ENCODE measurements around the gene C9orf43. TPM values are rescaled to one million over a fixed set of nuclear protein-coding genes. Genes with fewer than 3 reads are reported as not detected.

The C9orf43 gene
- total RNA-seq, 6 experiments from 2014 or later, result 0.27 to 0.73 (median 0.38) TPM

DNA sequence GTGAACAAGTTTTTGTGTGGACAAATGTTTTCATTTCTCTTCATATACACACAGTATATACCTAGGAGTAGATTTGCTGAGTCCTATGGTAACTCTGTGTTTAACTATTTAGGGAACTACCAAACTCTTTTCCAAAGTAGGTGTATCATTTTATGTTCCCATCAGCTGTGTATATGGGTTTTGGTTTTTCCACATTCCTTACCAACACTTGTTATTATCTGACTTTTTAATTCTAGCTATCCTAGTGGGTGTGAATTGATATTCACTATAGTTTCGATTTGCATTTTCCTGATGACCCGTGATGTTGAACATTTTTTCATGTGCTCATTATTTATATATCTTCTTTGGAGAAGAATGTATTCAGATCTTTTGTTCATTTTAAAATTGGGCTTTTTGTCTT, 56.6 kb downstream of the C9orf43 start:
- Mint-ChIP-seq H3K9me3 (no peaks in the 10 kb centered on the region; the same call in 1 of the 2 replicates), H3K4me3 (no peak overlapping the region), H3K27ac (no peak overlapping the region), H3K27me3 (ENCODE audit: insufficient read depth) (peaks cover 6% of the 10 kb centered on the region), H3K36me3 (ENCODE audit: low read depth) (peaks cover 11% of the 10 kb centered on the region; the same call in 1 of the 2 replicates), H3K4me1 (ENCODE audit: low read depth) (peaks cover 17% of the 10 kb centered on the region)
- no peak for DNase-seq
- TF ChIP-seq, protein P1, sequence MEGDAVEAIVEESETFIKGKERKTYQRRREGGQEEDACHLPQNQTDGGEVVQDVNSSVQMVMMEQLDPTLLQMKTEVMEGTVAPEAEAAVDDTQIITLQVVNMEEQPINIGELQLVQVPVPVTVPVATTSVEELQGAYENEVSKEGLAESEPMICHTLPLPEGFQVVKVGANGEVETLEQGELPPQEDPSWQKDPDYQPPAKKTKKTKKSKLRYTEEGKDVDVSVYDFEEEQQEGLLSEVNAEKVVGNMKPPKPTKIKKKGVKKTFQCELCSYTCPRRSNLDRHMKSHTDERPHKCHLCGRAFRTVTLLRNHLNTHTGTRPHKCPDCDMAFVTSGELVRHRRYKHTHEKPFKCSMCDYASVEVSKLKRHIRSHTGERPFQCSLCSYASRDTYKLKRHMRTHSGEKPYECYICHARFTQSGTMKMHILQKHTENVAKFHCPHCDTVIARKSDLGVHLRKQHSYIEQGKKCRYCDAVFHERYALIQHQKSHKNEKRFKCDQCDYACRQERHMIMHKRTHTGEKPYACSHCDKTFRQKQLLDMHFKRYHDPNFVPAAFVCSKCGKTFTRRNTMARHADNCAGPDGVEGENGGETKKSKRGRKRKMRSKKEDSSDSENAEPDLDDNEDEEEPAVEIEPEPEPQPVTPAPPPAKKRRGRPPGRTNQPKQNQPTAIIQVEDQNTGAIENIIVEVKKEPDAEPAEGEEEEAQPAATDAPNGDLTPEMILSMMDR (IDR thresholded peaks at IDR 0.05), result no peak

DNA sequence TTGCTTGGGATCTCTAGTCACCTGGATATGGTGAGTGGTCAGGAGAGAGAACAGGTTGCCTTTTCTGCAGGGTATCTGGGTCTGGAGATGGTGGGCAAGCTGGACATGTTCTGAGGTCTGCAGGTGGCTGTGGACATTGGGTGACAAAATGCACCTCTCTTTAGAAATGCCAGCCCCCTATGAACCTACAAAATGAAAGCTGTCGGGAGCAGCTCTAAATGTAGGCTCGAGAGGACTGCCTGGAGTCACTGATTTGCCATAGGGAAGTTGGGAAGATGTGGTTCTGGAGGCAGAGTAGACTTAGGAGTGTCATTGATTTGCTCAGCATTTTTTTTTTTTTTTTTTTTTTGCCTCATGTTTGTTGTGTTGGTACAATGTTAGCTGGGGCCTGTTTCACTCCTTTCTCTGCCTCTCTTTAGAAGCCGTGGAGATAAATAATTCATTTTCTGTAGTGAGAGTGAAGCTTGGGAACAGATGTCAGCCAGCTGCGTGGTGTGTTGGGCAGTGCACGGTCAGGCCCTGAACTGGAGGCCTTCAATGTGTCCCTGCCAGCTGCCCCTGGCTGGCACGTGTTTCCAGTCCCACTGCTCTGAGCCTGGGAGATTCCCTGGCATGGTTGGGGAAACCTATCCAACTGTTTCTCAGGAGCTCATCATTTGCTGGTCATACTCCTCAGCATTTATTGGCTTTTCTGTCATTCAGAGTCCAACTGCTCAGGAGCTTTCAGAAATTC, 58.3 kb downstream of the C9orf43 start:
- peaks cover 11% of the 10 kb centered on the region; the same call in 1 of the 2 replicates for H3K36me3 Mint-ChIP-seq (ENCODE audit: low read depth)
- no peak for DNase-seq
- H3K9me3 Mint-ChIP-seq, result no peaks in the 10 kb centered on the region; the same call in 1 of the 2 replicates
- peaks cover 17% of the 10 kb centered on the region for H3K4me1 Mint-ChIP-seq (ENCODE audit: low read depth)
- H3K4me3 Mint-ChIP-seq, result no peak overlapping the region
- TF ChIP-seq, protein P1 (IDR thresholded peaks at IDR 0.05), result no peak
- H3K27ac Mint-ChIP-seq, result no peak overlapping the region
- H3K27me3 Mint-ChIP-seq (ENCODE audit: insufficient read depth), result peaks cover 6% of the 10 kb centered on the region

GRCh38 chr9:113471143-113471542, 60.6 kb downstream of the C9orf43 start:
- no peaks in the 10 kb centered on the region; the same call in 1 of the 2 replicates for H3K9me3 Mint-ChIP-seq

DNA sequence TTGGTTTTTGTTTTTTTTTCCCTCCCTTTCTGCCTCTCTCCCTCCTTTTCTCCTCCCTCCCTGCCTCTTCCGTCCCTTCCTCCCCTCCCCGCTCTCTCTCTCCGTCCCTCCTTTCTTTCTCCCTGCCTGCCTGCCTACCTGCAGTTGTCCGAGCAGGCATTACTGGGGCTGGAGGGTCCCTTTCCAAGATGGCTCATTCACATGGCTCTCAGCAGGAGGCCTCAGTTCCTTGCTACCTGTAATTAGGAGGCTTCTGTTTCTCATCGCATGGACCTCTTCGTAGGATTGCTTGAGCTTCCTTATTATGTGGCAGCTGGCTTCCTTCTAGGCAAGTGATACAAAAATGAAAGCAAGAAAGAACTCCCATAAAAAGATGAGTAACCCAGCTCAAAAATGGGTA, 61.0 kb downstream of the C9orf43 start:
- Mint-ChIP-seq H3K27me3 (ENCODE audit: insufficient read depth) (peaks cover 7% of the 10 kb centered on the region), H3K9me3 (no peaks in the 10 kb centered on the region; the same call in 1 of the 2 replicates), H3K4me1 (ENCODE audit: low read depth) (peaks cover 10% of the 10 kb centered on the region), H3K27ac (no peak overlapping the region), H3K4me3 (no peak overlapping the region), H3K36me3 (ENCODE audit: low read depth) (peaks cover 11% of the 10 kb centered on the region; the same call in 1 of the 2 replicates)
- TF ChIP-seq, protein P1 (IDR thresholded peaks at IDR 0.05), result no peak
- no peak for DNase-seq

More at GRCh38 chr9:113471143-113471542, 60.6 kb downstream of the C9orf43 start:
- Mint-ChIP-seq H3K4me1 (ENCODE audit: low read depth) (peaks cover 10% of the 10 kb centered on the region), H3K36me3 (ENCODE audit: low read depth) (peaks cover 11% of the 10 kb centered on the region; the same call in 1 of the 2 replicates), H3K4me3 (no peak overlapping the region), H3K27ac (no peak overlapping the region), H3K27me3 (ENCODE audit: insufficient read depth) (peaks cover 7% of the 10 kb centered on the region)
- DNase-seq, result no peak
- TF ChIP-seq, protein P1 (IDR thresholded peaks at IDR 0.05), result no peak

GRCh38 chr9:113472199-113472598, 61.7 kb downstream of the C9orf43 start:
- peaks cover 10% of the 10 kb centered on the region for H3K4me1 Mint-ChIP-seq (ENCODE audit: low read depth)
- no peaks in the 10 kb centered on the region; the same call in 1 of the 2 replicates for H3K9me3 Mint-ChIP-seq
- DNase-seq, result no peak
- H3K36me3 Mint-ChIP-seq (ENCODE audit: low read depth), result peaks cover 8% of the 10 kb centered on the region; the same call in 1 of the 2 replicates
- H3K4me3 Mint-ChIP-seq, result no peak overlapping the region
- TF ChIP-seq, protein P1 (IDR thresholded peaks at IDR 0.05), result no peak
- peaks cover 10% of the 10 kb centered on the region for H3K27me3 Mint-ChIP-seq (ENCODE audit: insufficient read depth)
- no peak overlapping the region for H3K27ac Mint-ChIP-seq
